BLaER1 treated with 17β-estradiol and CSF1 and Interleukin-3, amounts not matched to agents 10 nM and 100 nM (cell line): ENCODE measurements around the gene CD247.
A peak's percentile ranks its signal among the peaks of the same experiment; 100 is the strongest.

ENCODE experiments used
- H3K27ac ChIP-seq, 11 experiments: shearing (Covaris generic); formaldehyde crosslinking; 2 replicates each; pipeline ENCODE4 v1.8.1; 2022
- H3K27me3 ChIP-seq, 11 experiments: shearing (Covaris generic); formaldehyde crosslinking; 2 replicates each; pipeline ENCODE4 v1.8.1; 2022
- H3K36me3 ChIP-seq, 11 experiments: shearing (Covaris generic); formaldehyde crosslinking; 2 replicates each; pipeline ENCODE4 v1.8.1; 2022
- H3K4me1 ChIP-seq, 10 experiments: shearing (Covaris generic); formaldehyde crosslinking; 2 replicates each; pipeline ENCODE4 v1.8.1; 2022
- H3K4me2 ChIP-seq, 11 experiments: shearing (Covaris generic); formaldehyde crosslinking; 2 replicates each; pipeline ENCODE4 v1.8.1; 2022
- H3K4me3 ChIP-seq, 10 experiments: shearing (Covaris generic); formaldehyde crosslinking; 2 replicates each; pipeline ENCODE4 v1.8.1; 2022
- H3K9ac ChIP-seq, 11 experiments: shearing (Covaris generic); formaldehyde crosslinking; 2 replicates each; pipeline ENCODE4 v1.8.1; 2022
- H3K9me3 ChIP-seq, 11 experiments: shearing (Covaris generic); formaldehyde crosslinking; replicated peaks in 1 of 11; 2 replicates each; pipeline ENCODE4 v1.8.1; 2022
- H4K20me1 ChIP-seq, 11 experiments: shearing (Covaris generic); formaldehyde crosslinking; 2 replicates each; pipeline ENCODE4 v1.8.1; 2022
- Cebpa-rat ChIP-seq, 11 experiments: shearing (Covaris generic); IDR thresholded peaks; 2 replicates each; pipeline ENCODE4 v1.8.1; 2022

The CD247 gene

GRCh38 chr1:167435484-167435883 is 82.8 kb downstream of the CD247 start:
- no peak for TF ChIP-seq Cebpa-rat (IDR thresholded peaks at IDR 0.05)
- Histone ChIP-seq H3K36me3 (no peaks in the 10 kb centered on the region), H3K4me2 (peak overlapping the region in 1 of 11 experiments; percentile 12; a peak in 1 of 22 replicates), H3K9me3 (peaks cover 0 to 20% (median 12%) of the 10 kb centered on the region in 11 experiments; a peak in 15 of 22 replicates), H3K4me1 (peaks cover 41 to 79% (median 62%) of the 10 kb centered on the region in 10 experiments), H3K9ac (no peak overlapping the region), H3K4me3 (no peak overlapping the region), H3K27ac (no peak overlapping the region), H3K27me3 (peaks cover 0 to 28% (median 8%) of the 10 kb centered on the region in 11 experiments; a peak in 13 of 22 replicates), H4K20me1 (no peaks in the 10 kb centered on the region; a peak in 1 of 22 replicates)

GRCh38 chr1:167434306-167434705 is 84.0 kb downstream of the CD247 start:
- no peak for TF ChIP-seq Cebpa-rat (IDR thresholded peaks at IDR 0.05)
- peaks cover 0 to 20% (median 4%) of the 10 kb centered on the region in 11 experiments; a peak in 13 of 22 replicates for H3K27me3 ChIP-seq
- no peak overlapping the region for H3K4me3 ChIP-seq
- H3K9ac ChIP-seq: no peak overlapping the region
- peaks cover 0 to 20% (median 12%) of the 10 kb centered on the region in 11 experiments; a peak in 15 of 22 replicates for H3K9me3 ChIP-seq
- H4K20me1 ChIP-seq: no peaks in the 10 kb centered on the region; a peak in 1 of 22 replicates
- no peak overlapping the region for H3K27ac ChIP-seq
- H3K4me2 ChIP-seq: peak overlapping the region in 7 of 11 experiments; percentile 2 to 93 (median 83); a peak in 8 of 22 replicates
- H3K4me1 ChIP-seq: peaks cover 47 to 80% (median 68%) of the 10 kb centered on the region in 10 experiments
- no peaks in the 10 kb centered on the region for H3K36me3 ChIP-seq

- Histone ChIP-seq H3K4me3 (no peak overlapping the region), H3K27me3 (peaks cover 0 to 16% (median under 1%) of the 10 kb centered on the region in 11 experiments; a peak in 9 of 22 replicates), H3K4me1 (peaks cover 45 to 80% (median 68%) of the 10 kb centered on the region in 10 experiments), H3K9ac (no peak overlapping the region), H3K4me2 (peak overlapping the region in 6 of 11 experiments; percentile 6 to 93 (median 86); a peak in 9 of 22 replicates), H4K20me1 (no peaks in the 10 kb centered on the region; a peak in 1 of 22 replicates), H3K36me3 (no peaks in the 10 kb centered on the region), H3K9me3 (peaks cover 0 to 20% (median 12%) of the 10 kb centered on the region in 11 experiments; a peak in 15 of 22 replicates), H3K27ac (no peak overlapping the region)
- TF ChIP-seq Cebpa-rat (IDR thresholded peaks at IDR 0.05): no peak
These were observed 84.4 kb downstream of the CD247 start for GRCh38 chr1:167433884-167434283.

- Histone ChIP-seq H3K9ac (no peak overlapping the region; a peak in 1 of 22 replicates), H3K4me3 (no peak overlapping the region), H3K9me3 (peaks cover 0 to 20% (median 12%) of the 10 kb centered on the region in 11 experiments; a peak in 15 of 22 replicates), H3K4me1 (peaks cover 44 to 80% (median 67%) of the 10 kb centered on the region in 10 experiments), H4K20me1 (no peaks in the 10 kb centered on the region; a peak in 1 of 22 replicates), H3K27me3 (peaks cover 0 to 6% (median 0%) of the 10 kb centered on the region in 11 experiments; a peak in 1 of 22 replicates), H3K27ac (peak overlapping the region in 2 of 11 experiments; percentile 17 to 76; a peak in 4 of 22 replicates), H3K4me2 (peak overlapping the region; percentile 58 to 93 (median 83)), H3K36me3 (no peaks in the 10 kb centered on the region)
- no peak for TF ChIP-seq Cebpa-rat (IDR thresholded peaks at IDR 0.05)
These were observed 85.5 kb downstream of the CD247 start for GRCh38 chr1:167432780-167433179.

- TF ChIP-seq Cebpa-rat (IDR thresholded peaks at IDR 0.05): no peak
- H3K9me3 ChIP-seq: peaks cover 0 to 20% (median 12%) of the 10 kb centered on the region in 11 experiments; a peak in 15 of 22 replicates
- H3K4me3 ChIP-seq: no peak overlapping the region
- peak overlapping the region; percentile 58 to 93 (median 83) for H3K4me2 ChIP-seq
- no peaks in the 10 kb centered on the region for H3K36me3 ChIP-seq
- peaks cover 47 to 81% (median 72%) of the 10 kb centered on the region in 10 experiments for H3K4me1 ChIP-seq
- peak overlapping the region in 6 of 11 experiments; percentile 14 to 76 (median 56); a peak in 11 of 22 replicates for H3K27ac ChIP-seq
- H3K27me3 ChIP-seq: peaks cover 0 to 6% (median 0%) of the 10 kb centered on the region in 11 experiments; a peak in 1 of 22 replicates
- H4K20me1 ChIP-seq: no peaks in the 10 kb centered on the region; a peak in 1 of 22 replicates
- H3K9ac ChIP-seq: peak overlapping the region in 4 of 11 experiments; percentile 44 to 72 (median 52); a peak in 6 of 22 replicates
These were observed 86.2 kb downstream of the CD247 start for GRCh38 chr1:167431909-167432650.

GRCh38 chr1:167431261-167431908 is 86.9 kb downstream of the CD247 start:
- no peaks in the 10 kb centered on the region for H3K36me3 ChIP-seq
- no peak for TF ChIP-seq Cebpa-rat (IDR thresholded peaks at IDR 0.05)

GRCh38 chr1:167430849-167431242 is 87.5 kb downstream of the CD247 start:
- no peak for TF ChIP-seq Cebpa-rat (IDR thresholded peaks at IDR 0.05)
- Histone ChIP-seq H4K20me1 (no peaks in the 10 kb centered on the region; a peak in 1 of 22 replicates), H3K9me3 (peaks cover 0 to 15% (median 6%) of the 10 kb centered on the region in 11 experiments; a peak in 15 of 22 replicates), H3K9ac (peak overlapping the region in 4 of 11 experiments; percentile 44 to 72 (median 52); a peak in 8 of 22 replicates), H3K4me1 (peaks cover 47 to 91% (median 76%) of the 10 kb centered on the region in 10 experiments), H3K27me3 (peaks cover 0 to 6% (median 0%) of the 10 kb centered on the region in 11 experiments; a peak in 1 of 22 replicates), H3K4me2 (peak overlapping the region; percentile 58 to 93 (median 83); a peak in 21 of 22 replicates), H3K4me3 (peak overlapping the region in 1 of 10 experiments; percentile 15; a peak in 1 of 20 replicates), H3K27ac (peak overlapping the region in 6 of 11 experiments; percentile 18 to 76 (median 58); a peak in 12 of 22 replicates), H3K36me3 (no peaks in the 10 kb centered on the region)

More at GRCh38 chr1:167431261-167431908, 86.9 kb downstream of the CD247 start:
- H4K20me1 ChIP-seq: no peaks in the 10 kb centered on the region; a peak in 1 of 22 replicates
- H3K27me3 ChIP-seq: peaks cover 0 to 6% (median 0%) of the 10 kb centered on the region in 11 experiments; a peak in 1 of 22 replicates
- peak overlapping the region in 1 of 10 experiments; percentile 15; a peak in 1 of 20 replicates for H3K4me3 ChIP-seq
- H3K9ac ChIP-seq: peak overlapping the region in 4 of 11 experiments; percentile 44 to 72 (median 52); a peak in 8 of 22 replicates
- peak overlapping the region; percentile 58 to 93 (median 83) for H3K4me2 ChIP-seq
- peaks cover 0 to 20% (median 11%) of the 10 kb centered on the region in 11 experiments; a peak in 15 of 22 replicates for H3K9me3 ChIP-seq
- H3K27ac ChIP-seq: peak overlapping the region in 6 of 11 experiments; percentile 14 to 76 (median 56); a peak in 12 of 22 replicates
- H3K4me1 ChIP-seq: peaks cover 47 to 86% (median 75%) of the 10 kb centered on the region in 10 experiments
